ENCODE measurements around the gene ADAMTS15. TPM values are rescaled to one million over a fixed set of nuclear protein-coding genes. Genes with fewer than 3 reads are reported as not detected.

The ADAMTS15 gene
- total RNA-seq, 2 experiments from 2014 or later = 0.08 to 0.11 TPM

DNA sequence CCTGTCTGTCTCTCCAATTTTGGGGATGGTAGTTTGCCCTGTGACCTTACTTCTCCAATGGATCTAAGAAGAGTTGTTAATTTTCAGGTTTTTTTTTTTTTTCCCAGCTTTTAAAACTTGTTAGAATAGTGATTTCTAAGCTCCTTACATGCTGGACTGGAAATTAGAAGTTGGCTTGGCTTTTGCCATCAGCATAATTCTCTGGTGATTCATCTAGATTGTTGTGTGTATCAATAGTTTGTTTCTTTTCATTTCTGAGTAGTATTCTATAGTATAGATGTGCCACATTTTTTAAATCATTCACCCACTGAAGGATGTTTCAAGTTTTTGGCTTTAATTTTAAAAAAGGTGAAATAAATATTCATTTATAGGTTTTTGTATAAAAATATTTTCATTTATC lies 51.4 kb downstream of the ADAMTS15 start:
- no peak for TF ChIP-seq CTCF (IDR thresholded peaks at IDR 0.05)
- DNase-seq (no peak), ATAC-seq (ENCODE audit: poor library complexity) (no peak)
- Histone ChIP-seq H3K36me3 (ENCODE audit: insufficient read depth, low read length) (no peaks in the 10 kb centered on the region), H3K9me3 (ENCODE audit: control insufficient read depth in 1 of 2, insufficient read depth in 1 of 2, low read length in 2 of 2) (peaks cover 0 to 5% of the 10 kb centered on the region in 2 experiments), H3K27me3 (ENCODE audit: control insufficient read depth in 1 of 2, insufficient read depth in 2 of 2, low read length in 2 of 2) (no peaks in the 10 kb centered on the region), H3K27ac (ENCODE audit: low read depth in 1 of 2, low read length in 2 of 2) (no peak overlapping the region), H3K4me3 (ENCODE audit: low read length) (no peak overlapping the region), H3K4me1 (ENCODE audit: insufficient read depth, low read length) (no peaks in the 10 kb centered on the region)
- ChIA-PET POLR2A (no interaction called here), CTCF (no interaction called here)
- Mint-ChIP-seq H3K27ac (no peak overlapping the region), H3K27me3 (peaks cover 28% of the 10 kb centered on the region), H3K9me3 (peaks cover 11% of the 10 kb centered on the region), H3K4me1 (ENCODE audit: low read depth) (no peaks in the 10 kb centered on the region), H3K4me3 (no peak overlapping the region), H3K36me3 (ENCODE audit: low read depth) (no peaks in the 10 kb centered on the region)
- intact Hi-C loops (cut with DNase I, micrococcal nuclease) = no loop called here

GRCh38 chr11:130504317-130504716 lies 55.9 kb downstream of the ADAMTS15 start:
- peaks cover 6 to 9% of the 10 kb centered on the region in 2 experiments for H3K9me3 ChIP-seq (ENCODE audit: control insufficient read depth in 1 of 2, insufficient read depth in 1 of 2, low read length in 2 of 2)
- Mint-ChIP-seq H3K27me3 (peaks cover 24% of the 10 kb centered on the region), H3K4me1 (ENCODE audit: low read depth) (no peaks in the 10 kb centered on the region), H3K9me3 (peaks cover 17% of the 10 kb centered on the region), H3K36me3 (ENCODE audit: low read depth) (no peaks in the 10 kb centered on the region), H3K27ac (no peak overlapping the region), H3K4me3 (no peak overlapping the region)
- H3K36me3 ChIP-seq (ENCODE audit: insufficient read depth, low read length) = no peaks in the 10 kb centered on the region
- no peaks in the 10 kb centered on the region for H3K4me1 ChIP-seq (ENCODE audit: insufficient read depth, low read length)
- TF ChIP-seq CTCF (IDR thresholded peaks at IDR 0.05) = no peak
- ChIA-PET POLR2A (no interaction called here), CTCF (no interaction called here)
- DNase-seq = no peak
- no peak overlapping the region for H3K27ac ChIP-seq (ENCODE audit: low read depth in 1 of 2, low read length in 2 of 2)
- no peak overlapping the region for H3K4me3 ChIP-seq (ENCODE audit: low read length)
- intact Hi-C loops (cut with DNase I, micrococcal nuclease) = no loop called here
- no peak for ATAC-seq (ENCODE audit: poor library complexity)
- H3K27me3 ChIP-seq (ENCODE audit: control insufficient read depth in 1 of 2, insufficient read depth in 2 of 2, low read length in 2 of 2) = peaks cover 0 to 4% of the 10 kb centered on the region in 2 experiments

- ATAC-seq (ENCODE audit: poor library complexity) = no peak
- H3K27ac Mint-ChIP-seq = no peak overlapping the region
- no peaks in the 10 kb centered on the region for H3K4me1 ChIP-seq (ENCODE audit: insufficient read depth, low read length)
- H3K4me3 Mint-ChIP-seq = no peak overlapping the region
- no peaks in the 10 kb centered on the region for H3K36me3 ChIP-seq (ENCODE audit: insufficient read depth, low read length)
- ChIA-PET CTCF (no interaction called here), POLR2A (no interaction called here)
- no peak for TF ChIP-seq CTCF (IDR thresholded peaks at IDR 0.05)
- DNase-seq = no peak
- peaks cover 1% of the 10 kb centered on the region for H3K27me3 Mint-ChIP-seq
- H3K36me3 Mint-ChIP-seq (ENCODE audit: low read depth) = no peaks in the 10 kb centered on the region
- H3K27me3 ChIP-seq (ENCODE audit: control insufficient read depth in 1 of 2, insufficient read depth in 2 of 2, low read length in 2 of 2) = peaks cover 2 to 4% of the 10 kb centered on the region in 2 experiments
- peaks cover 6 to 9% of the 10 kb centered on the region in 2 experiments for H3K9me3 ChIP-seq (ENCODE audit: control insufficient read depth in 1 of 2, insufficient read depth in 1 of 2, low read length in 2 of 2)
- peaks cover 12% of the 10 kb centered on the region for H3K9me3 Mint-ChIP-seq
- H3K4me3 ChIP-seq (ENCODE audit: low read length) = no peak overlapping the region
- no peaks in the 10 kb centered on the region for H3K4me1 Mint-ChIP-seq (ENCODE audit: low read depth)
- no peak overlapping the region for H3K27ac ChIP-seq (ENCODE audit: low read depth in 1 of 2, low read length in 2 of 2)
- intact Hi-C loops (cut with DNase I, micrococcal nuclease) = no loop called here
Observed at GRCh38 chr11:130508913-130509312, 60.5 kb downstream of the ADAMTS15 start.
